ENCODE data around the gene F10.
"Not testable (repeated sequence)": the region's sequence is repeated elsewhere in the genome, so short reads cannot be mapped to it uniquely, and the experiment has no call there.

F10 gene

DNA sequence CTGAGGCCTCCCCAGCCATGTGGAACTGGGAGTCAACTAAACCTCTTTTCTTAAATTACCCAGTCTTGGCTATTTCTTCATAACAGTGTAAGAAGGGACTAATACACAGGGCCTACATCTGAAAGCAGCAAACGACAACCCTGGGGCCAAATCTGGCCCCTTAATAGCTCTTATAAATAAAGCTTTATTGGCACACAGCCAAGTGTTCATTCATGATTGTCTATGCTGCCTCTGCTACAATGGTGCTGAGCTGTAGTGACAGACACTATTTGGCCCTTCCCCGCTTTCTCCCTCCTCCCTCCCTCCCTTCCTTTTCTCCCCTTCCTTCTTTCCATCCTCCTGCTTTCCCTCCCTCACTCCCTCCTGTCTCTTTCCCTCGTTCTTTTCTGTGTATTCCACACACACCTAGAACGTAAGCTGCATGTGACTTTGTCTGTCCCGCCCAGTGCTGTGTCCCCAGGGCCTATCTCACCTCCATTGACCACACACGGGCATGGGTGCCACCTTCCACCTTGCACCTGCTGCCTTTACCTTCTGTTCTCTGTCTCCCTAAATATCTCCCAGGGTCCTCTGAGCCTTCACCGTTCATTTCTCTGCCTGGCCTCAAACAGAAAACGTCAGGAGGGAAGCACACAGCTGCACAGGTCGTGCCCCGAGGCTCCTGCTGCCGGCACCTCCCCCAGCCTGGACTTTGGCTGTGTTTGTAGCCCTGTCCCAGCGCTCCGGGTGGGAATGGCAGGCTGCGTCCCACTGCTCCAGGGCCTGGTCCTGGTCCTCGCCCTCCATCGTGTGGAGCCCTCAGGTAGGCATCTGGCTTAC, 35.5 kb downstream of the F10 start, which contains the start of gene PROZ:
PROZ (plus strand) TSS at position 720 of the 819 bp plus-strand sequence; CDS start at position 733, 13 bp downstream.
- DNase-seq = no peak
- in situ Hi-C loops (cut with HindIII; ENCODE audit: low pct_ligation_motif_present, low pct_unique_long_range_greater_than_20kb, low sequenced_read_pairs) = no loop called here

DNA sequence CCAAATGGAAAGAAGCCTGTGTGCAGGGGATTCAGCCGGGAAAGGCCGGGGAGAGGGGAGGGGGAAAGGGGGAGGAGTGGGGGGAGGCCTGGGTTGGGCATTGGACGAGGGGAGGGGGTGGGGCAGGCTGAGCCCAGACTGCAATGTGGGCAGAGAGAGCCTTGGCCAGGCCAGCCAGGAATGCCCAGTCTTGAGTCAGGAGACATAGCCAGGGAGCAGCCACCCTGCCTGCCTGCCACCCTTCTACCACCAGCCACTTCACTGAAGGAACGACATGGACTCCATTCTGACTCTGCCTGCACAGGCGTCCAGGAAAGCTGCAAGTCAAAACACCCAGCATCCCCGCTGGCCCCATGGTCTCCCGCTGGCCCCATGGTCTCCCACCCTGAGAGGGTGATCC, 36.3 kb downstream of the F10 start:
- in situ Hi-C loops (cut with HindIII; ENCODE audit: low pct_ligation_motif_present, low pct_unique_long_range_greater_than_20kb, low sequenced_read_pairs) = no loop called here
- DNase-seq = no peak

DNA sequence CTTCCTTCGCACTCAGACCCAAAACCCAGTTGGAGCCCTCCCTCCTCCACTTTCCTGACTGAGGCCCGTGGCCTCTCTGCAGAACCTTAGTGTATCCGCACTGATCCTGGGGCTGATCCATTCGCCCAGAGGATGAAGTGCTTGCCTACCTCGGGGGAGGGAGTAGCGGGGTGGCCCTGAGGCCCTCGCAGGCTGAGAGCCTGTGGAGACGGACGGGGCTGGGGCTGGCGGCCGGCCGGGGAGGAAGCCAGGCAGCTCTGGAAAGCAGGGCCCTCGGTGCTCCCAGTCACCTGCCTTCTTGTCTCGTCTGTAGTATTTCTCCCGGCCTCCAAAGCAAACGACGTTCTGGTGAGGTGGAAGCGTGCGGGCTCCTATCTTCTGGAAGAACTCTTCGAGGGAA, 37.1 kb downstream of the F10 start:
- DNase-seq = no peak
- in situ Hi-C loops (cut with HindIII; ENCODE audit: low pct_ligation_motif_present, low pct_unique_long_range_greater_than_20kb, low sequenced_read_pairs) = no loop called here

DNA sequence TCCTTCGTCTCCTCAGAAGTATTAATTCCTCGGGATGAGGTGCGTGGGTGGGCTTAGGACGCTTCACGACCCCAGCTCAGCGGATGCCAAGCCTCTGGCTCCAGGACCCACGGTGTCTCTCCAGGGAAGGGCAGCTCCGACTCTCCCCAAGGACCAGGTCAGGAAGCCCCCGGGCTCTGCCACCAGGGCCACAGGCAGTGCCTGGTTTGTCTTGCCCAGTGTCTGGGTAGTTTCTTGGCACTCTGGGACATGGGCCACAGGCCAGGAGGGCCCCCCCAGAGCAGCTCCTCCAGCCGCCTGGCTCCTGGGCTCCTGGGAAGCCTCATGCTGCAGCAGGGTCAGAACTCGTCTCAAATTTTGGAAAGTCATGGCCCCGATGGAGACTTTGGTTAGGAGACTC, 38.4 kb downstream of the F10 start:
- DNase-seq = no peak
- in situ Hi-C loops (cut with HindIII; ENCODE audit: low pct_ligation_motif_present, low pct_unique_long_range_greater_than_20kb, low sequenced_read_pairs) = no loop called here

DNA sequence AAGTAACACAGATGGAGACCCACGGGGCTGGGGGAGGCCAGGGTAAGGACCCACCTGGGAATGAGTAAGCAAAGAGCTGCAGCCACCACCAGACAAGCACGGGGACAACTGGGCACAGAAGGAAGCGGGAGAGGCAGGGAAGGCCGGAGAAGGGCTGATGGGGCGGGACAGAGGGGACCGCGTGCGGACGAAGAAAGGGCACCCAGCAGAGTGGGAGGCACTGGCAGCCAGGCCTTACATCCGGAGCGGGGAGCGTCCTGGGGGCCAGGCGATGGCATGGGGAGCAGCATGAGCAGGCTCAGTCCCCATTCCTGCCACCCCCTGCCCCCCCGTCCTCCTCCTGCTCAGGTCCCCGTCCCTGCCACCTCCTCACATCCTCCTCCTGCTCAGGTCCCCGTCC, 38.8 kb downstream of the F10 start:
- DNase-seq = no peak
- in situ Hi-C loops (cut with HindIII; ENCODE audit: low pct_ligation_motif_present, low pct_unique_long_range_greater_than_20kb, low sequenced_read_pairs) = no loop called here

DNA sequence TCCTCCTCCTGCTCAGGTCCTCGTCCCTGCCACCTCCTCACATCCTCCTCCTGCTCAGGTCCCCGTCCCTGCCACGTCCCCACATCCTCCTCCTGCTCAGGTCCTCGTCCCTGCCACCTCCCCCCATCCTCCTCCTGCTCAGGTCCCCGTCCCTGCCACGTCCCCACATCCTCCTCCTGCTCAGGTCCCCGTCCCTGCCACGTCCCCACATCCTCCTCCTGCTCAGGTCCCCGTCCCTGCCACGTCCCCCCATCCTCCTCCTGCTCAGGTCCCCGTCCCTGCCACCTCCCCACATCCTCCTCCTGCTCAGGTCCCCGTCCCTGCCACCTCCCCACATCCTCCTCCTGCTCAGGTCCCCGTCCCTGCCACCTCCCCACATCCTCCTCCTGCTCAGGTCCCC, 39.4 kb downstream of the F10 start:
- DNase-seq; in situ Hi-C loops (cut with HindIII; ENCODE audit: low pct_ligation_motif_present, low pct_unique_long_range_greater_than_20kb, low sequenced_read_pairs): not testable (repeated sequence)

DNA sequence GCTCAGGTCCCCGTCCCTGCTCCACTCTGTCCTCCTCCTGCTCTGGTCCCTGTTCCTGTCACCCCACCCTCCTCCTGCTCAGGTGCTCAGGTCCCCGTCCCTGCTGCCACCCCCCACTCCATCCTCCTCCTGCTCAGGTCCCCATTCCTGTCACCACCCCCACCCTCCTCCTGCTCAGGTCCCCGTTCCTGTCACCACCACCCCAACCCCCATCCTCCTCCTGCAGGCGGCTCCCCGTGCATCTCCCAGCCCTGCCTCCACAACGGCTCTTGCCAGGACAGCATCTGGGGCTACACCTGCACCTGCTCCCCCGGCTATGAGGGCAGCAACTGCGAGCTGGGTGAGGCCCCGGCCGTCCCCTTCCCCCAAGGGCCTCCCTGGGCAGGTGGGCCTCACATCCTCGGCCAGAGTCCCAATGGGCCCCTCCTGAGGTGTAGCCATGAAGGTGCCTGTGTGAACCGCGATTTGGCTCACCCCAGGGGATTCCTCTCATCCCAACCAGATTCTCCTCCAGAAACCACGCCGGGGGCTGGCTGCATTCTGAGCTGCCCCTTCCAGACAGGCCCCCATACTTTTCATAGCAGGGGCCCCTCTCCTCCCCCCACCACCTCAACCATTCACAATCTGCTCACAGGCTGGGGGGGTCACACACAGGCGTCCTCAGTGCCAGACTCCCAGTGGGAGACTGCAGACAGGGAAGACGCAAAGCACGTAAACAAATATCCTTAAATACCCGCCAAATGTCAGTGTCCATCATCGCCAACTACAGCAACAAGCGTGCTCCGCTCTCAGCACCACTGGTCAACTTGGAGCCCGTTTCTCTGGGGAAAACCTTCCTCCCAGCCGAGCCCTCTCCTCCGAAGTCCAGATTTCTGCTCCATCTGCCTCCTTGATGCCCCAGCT, 40.4 kb downstream of the F10 start:
- in situ Hi-C loops (cut with HindIII; ENCODE audit: low pct_ligation_motif_present, low pct_unique_long_range_greater_than_20kb, low sequenced_read_pairs) = no loop called here
- DNase-seq = no peak

DNA sequence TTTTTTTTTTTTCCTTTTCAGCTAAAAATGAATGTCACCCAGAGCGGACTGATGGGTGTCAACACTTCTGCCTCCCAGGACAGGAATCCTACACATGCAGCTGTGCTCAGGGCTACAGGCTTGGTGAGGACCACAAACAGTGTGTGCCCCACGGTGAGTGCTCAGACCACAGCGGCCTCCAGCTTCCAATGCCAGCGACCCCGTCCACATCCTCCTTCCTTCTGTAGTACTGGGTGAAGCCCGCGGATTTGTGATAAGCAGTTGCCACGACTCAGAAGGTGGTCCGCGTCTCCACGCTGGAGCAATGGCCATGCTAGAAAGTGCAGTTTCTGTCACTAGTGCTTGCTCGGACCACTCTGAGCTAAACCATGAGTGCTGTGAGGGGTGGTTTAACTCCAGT, 41.9 kb downstream of the F10 start:
- in situ Hi-C loops (cut with HindIII; ENCODE audit: low pct_ligation_motif_present, low pct_unique_long_range_greater_than_20kb, low sequenced_read_pairs) = no loop called here

DNA sequence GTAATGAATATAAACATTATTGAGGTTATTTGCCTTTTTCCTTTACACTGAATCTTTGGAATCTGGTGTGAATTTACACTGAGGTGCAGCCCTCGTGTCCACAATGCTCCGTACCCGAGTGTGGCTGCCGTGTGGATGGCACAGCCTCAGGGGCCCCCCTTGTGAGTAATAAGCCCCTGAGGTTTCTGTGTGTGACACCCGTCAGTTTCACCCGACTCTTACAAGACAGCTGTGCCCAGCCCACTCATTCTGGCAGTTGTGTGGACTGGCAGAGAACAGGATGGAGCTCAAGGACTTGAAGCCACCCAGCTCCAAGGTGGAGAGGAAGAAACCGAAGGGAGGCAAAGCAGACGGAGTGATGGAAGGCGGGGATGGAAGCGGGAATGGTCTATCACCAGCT, 43.7 kb downstream of the F10 start:
- in situ Hi-C loops (cut with HindIII; ENCODE audit: low pct_ligation_motif_present, low pct_unique_long_range_greater_than_20kb, low sequenced_read_pairs) = no loop called here
- no peak for DNase-seq

More for the DNA sequence above, 41.9 kb downstream of the F10 start:
- no peak for DNase-seq

DNA sequence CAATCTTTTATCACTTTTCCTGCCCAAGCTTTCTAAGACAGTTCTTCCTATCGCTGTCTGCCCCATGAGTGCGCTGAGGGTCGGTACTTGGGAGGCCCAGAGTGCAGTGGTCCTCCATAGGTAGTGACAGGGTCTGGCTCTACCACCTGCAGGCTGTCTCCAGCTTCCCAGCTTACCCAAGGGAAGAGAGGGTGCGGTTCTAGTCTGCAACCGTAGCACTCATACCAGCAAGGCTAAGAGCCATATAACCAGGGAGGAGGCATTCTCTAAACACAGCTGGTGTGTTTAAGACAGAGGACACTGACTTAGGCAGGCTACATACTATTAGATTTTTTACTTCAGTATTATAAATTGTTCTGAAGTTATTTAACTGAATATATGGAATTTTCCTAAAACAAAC, 44.1 kb downstream of the F10 start:
- in situ Hi-C loops (cut with HindIII; ENCODE audit: low pct_ligation_motif_present, low pct_unique_long_range_greater_than_20kb, low sequenced_read_pairs) = no loop called here

DNA sequence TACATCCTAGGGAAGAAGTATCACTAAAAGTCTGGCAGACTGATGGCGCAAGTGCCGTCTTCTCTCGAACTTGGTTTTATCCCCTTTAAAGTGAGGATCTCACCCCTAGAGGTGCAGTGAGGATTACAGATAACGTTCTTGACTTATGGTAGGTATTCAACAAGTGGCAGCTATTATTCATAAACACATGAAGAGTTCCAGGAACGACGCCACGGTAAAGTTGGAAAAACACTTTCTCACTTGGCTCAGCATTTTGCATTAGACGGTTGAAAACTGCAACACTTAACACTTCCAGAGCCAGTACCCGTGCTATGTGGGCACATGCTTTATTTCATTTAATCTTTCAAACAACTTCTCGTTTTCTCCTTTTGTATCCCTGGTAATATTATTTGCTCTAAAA, 44.6 kb downstream of the F10 start:
- no peak for DNase-seq
- in situ Hi-C loops (cut with HindIII; ENCODE audit: low pct_ligation_motif_present, low pct_unique_long_range_greater_than_20kb, low sequenced_read_pairs) = no loop called here

More for the DNA sequence above, 44.1 kb downstream of the F10 start:
- DNase-seq = no peak

DNA sequence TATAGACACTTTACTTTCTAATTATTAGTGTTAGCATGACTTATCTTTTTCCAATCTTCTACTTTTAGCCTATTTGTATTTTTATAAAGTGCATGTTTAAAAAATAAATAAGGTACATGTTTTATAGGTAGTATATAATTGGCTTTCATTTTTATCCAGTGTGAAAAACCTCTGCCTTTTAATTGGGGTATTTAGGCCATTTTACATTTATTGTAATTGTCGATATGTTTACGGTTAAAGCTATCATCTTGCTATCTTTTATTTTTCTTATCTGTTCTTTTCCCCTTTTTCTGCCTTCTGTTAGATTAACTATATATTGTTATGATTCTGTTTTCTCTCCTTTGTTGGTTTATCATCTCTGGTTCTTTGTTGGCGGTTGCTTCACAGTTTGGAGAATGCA, 45.0 kb downstream of the F10 start:
- no peak for DNase-seq
- in situ Hi-C loops (cut with HindIII; ENCODE audit: low pct_ligation_motif_present, low pct_unique_long_range_greater_than_20kb, low sequenced_read_pairs) = no loop called here

DNA sequence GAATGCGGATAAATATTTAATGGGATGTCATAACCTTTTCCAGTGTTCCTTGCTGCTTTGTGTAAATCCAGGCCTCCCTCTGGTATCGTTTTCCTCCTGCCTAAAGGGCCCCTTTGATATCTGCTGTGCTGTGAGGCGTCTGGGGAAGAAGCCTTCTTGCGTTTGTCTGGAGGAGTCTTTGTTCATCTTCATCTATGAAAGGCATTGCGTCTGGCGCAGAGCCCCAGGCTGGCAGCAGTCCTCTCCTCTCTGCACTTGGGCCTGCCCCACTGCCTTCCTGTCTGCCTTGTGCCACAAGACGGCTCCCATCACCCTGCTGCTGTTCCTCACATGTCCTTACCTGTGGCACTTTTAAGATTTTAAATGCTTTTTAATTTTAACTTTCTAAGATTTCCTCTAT, 45.6 kb downstream of the F10 start:
- no peak for DNase-seq
- in situ Hi-C loops (cut with HindIII; ENCODE audit: low pct_ligation_motif_present, low pct_unique_long_range_greater_than_20kb, low sequenced_read_pairs) = no loop called here

DNA sequence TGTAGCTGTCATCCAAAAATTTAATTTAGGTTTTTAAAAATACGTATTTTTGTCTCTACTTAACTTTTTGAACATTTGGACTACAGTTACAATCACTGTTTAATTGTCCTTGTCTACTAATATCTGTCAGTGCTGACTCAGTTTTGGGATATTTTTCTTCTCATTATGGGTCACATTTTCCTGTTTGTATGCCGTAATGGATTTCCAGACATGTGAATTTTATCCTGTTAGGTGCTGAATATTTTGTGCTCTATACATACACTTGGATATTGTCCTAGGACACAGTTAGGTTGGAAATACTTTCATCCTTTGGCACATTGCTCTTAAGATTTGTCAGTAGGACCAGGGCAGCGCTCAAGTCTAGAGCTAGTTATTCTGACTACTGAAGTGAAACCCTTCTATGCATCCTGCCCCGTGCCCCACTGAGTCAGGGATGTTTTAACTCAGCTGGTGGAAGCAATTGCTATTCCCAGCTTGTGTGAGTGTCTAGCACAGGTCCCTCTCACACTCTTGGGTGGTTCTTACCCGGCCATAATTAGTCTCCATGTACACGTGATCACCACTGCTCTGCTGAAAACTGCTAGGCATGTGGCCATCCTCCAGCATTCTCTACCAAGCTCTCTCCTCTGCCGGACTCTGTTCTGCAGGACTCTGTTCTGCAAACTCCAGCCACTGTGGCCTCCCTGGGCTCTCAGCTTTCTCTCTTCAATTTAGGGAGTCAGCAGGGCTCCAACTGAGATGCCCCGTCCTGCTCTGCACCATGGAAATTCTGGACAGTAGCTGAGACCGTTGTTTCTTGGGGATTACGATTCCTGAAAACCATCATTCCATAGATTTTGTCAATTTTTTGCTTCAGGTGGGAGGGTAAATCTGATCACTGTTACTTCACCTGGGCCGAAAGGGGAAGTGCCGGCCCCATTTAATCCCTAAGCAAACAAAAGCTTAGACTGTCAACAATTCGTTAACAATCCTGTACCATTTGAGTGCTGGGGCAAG, 47.0 kb downstream of the F10 start:
- DNase-seq = no peak
- in situ Hi-C loops (cut with HindIII; ENCODE audit: low pct_ligation_motif_present, low pct_unique_long_range_greater_than_20kb, low sequenced_read_pairs) = no loop called here

DNA sequence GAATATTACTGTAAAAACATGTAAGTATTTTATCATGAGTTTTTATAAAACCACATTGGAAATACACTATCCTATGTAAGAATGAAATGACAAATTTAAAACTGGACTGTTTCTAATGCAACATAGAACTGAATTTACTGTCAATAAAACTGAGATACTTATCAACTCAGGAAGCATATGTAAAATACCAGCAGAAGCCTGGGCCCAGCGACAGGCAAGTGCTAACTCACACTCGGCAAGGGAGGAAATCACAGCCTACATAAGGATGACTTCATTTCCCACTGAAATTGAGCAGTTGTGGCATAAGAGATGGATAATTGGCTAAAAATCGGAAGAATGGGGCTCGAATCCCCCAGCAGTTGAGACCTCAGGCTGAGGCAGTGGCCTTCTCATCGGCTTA, 47.9 kb downstream of the F10 start:
- in situ Hi-C loops (cut with HindIII; ENCODE audit: low pct_ligation_motif_present, low pct_unique_long_range_greater_than_20kb, low sequenced_read_pairs) = no loop called here
- DNase-seq = no peak

DNA sequence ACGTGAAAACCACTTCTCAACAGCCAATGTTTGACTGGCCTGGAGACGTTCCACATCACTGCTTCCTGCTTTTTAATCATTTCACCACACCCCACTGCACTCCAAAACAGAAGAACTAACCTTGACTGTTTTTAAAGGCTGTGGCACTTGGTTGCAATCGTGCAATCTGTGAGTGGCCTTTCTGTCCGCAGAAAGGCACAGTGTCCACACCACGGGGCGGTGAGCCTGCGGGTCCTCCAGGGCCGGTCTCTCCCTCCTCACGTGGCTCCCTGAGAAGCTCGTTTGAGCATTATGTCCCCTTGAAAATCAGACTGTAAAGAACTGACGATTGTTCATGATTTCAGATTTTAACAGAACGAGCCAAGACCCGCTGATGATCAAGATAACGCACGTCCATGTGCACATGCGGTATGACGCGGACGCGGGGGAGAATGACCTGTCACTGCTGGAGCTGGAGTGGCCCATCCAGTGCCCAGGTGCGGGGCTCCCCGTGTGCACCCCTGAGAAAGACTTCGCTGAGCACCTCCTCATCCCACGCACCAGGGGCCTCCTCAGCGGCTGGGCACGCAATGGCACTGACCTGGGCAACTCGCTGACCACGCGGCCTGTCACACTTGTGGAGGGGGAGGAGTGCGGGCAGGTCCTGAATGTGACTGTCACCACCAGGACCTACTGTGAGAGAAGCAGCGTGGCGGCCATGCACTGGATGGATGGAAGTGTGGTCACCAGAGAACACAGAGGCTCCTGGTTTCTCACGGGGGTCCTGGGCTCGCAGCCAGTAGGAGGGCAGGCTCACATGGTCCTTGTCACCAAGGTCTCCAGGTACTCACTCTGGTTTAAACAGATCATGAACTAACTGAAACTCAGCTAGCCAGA, 48.9 kb downstream of the F10 start:
- in situ Hi-C loops (cut with HindIII; ENCODE audit: low pct_ligation_motif_present, low pct_unique_long_range_greater_than_20kb, low sequenced_read_pairs) = no loop called here
- no peak for DNase-seq

DNA sequence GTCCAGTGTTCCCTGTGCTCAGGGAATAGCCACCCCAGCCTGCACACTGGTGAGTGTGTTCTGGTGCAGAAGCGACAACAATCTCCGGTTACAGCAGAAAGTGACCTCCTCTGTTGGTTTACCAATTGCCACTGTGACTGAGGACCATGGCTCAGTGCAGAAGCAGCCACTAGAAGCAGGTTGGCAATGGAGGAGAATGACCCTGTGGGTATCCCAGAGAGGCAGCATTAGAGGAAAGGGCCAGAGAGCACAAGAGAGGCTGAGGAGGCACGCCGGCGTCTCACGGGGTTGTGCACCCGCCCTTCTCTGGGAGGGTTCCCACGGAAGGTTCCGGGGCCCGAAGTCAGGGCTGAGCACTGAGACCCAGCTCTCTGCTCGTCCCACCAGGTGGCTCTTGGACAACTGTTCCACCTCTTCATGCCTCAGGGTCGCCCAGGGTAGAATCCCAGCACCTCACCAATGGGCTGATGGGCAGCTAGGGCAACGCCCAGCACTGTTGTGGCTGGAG, 49.9 kb downstream of the F10 start:
- in situ Hi-C loops (cut with HindIII; ENCODE audit: low pct_ligation_motif_present, low pct_unique_long_range_greater_than_20kb, low sequenced_read_pairs) = no loop called here
- no peak for DNase-seq

Data from ACHN (cell line).